ENCODE data around the gene ACMSD. TPM values are rescaled to one million over a fixed set of nuclear protein-coding genes. Genes with fewer than 3 reads are reported as not detected.

ACMSD gene
- 0.46 TPM in 1 of 2 replicates, not detected in the other for total RNA-seq

DNA sequence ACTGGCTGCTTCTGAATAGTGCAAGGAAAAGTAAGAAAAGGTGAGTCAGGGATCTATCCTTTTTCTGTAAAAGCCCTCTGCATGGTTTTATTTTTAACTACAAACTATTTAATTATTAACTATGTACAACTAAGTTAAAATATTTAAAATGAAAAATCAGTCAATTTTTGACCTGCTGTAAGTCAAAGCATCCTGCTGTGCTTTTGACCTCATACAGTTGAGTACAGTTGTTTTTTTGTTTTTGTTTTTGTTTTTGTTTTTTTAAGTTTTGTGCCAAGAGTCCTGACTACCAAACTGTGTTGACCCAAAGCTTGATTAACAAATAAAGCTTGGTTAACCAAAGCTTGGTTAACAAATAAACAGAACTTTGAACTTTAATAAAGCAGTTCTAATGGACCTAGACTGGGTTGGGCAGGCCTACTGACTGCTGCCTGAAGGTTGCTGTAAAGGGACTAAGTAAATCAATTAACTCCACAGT, at the start of gene ACMSD:
ACMSD (plus strand) TSS at position 474 of the 478 bp plus-strand sequence. CDS start 67 bp downstream, outside the sequence.

DNA sequence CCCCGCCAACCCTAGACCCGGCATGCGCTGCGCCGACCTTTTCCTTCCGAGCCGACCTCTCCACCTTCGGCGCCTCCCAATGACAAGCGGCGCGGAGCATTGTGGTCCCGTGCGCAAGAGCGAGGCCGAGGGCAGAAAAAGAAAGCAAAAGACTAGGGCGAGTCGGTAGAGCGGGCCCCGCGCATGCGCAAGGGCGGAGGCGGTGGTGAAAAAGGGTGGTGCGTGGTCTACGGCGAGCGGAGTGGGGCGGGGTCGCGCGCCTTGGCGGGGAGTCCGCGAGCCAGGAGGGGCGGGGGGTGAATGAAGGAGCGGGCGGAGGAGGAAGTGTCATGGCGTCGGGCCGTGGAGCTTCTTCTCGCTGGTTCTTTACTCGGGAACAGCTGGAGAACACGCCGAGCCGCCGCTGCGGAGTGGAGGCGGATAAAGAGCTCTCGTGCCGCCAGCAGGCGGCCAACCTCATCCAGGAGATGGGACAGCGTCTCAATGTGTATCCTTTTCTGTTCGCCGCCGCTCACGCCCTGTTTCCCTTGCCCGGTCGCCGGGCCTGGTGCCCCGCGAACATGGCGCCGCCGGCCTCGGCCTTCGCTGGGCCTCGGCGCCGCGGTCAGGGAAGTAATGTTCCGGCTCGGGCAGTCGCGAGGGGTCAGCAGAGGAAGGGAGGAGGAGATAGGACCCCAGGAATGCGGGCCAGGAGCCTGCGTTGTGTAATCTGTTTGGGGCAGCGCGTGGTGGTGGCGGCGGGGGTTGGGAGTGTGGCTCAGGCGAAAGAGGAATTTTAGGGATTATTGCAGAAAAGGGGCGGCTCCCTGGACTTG, 80.3 kb downstream of the ACMSD start, which contains the start of gene CCNT2:
CCNT2 (plus strand) TSS at position 297 of the 815 bp plus-strand sequence; CDS start at position 330, 33 bp downstream.

Other genes starting within 250 kb of the ACMSD start
- gene TMEM163, start 119.6 kb upstream of the ACMSD start, total RNA-seq: not detected in 2 replicates
- gene CCNT2, start 80.2 kb downstream of the ACMSD start, total RNA-seq: 10.6 and 13.2 TPM in 2 replicates
- gene MAP3K19, start 208.8 kb downstream of the ACMSD start, total RNA-seq: not detected in 2 replicates
- 27.4 and 28.6 TPM in 2 replicates for gene RAB3GAP1, start 213.7 kb downstream of the ACMSD start, total RNA-seq

Data from airway epithelial cell (primary cell).